Liver (tissue), 9 donors: Measurements from ENCODE around the gene LYPD8. TPM values are rescaled to one million over a fixed set of nuclear protein-coding genes. Genes with fewer than 3 reads are reported as not detected.

Experiments
- DNase-seq: peaks from one replicate; pipeline ENCODE4 v3.0.0-alpha.2; 2017; ENCODE audit warnings: low spot score
- H3K27ac ChIP-seq, 2 donors: one replicate each; pipeline ENCODE4 v1.7.0; 2013; ENCODE audit warnings: inconsistent platforms in 2 of 2, low read length in 2 of 2, control low read depth in 1 of 2, low read depth in 1 of 2, mild to moderate bottlenecking in 1 of 2
- H3K27me3 ChIP-seq, 4 donors: one replicate each; pipeline versions ENCODE4 v1.6.1 to v1.7.0; 2013; ENCODE audit warnings: low read length in 3 of 4, inconsistent platforms in 1 of 4, mild to moderate bottlenecking in 1 of 4, moderate library complexity in 1 of 4; ENCODE audit not compliant: control insufficient read depth in 4 of 4, insufficient read depth in 4 of 4
- H3K36me3 ChIP-seq, 4 donors: one replicate each; pipeline versions ENCODE4 v1.6.1 to v1.7.0; 2013; ENCODE audit warnings: low read length in 3 of 4, mild to moderate bottlenecking in 3 of 4, low read depth in 1 of 4, moderate library complexity in 1 of 4; ENCODE audit not compliant: control insufficient read depth in 4 of 4, insufficient read depth in 3 of 4
- H3K4me1 ChIP-seq, 4 donors: one replicate each; pipeline versions ENCODE4 v1.6.1 to v1.7.0; 2013; ENCODE audit warnings: low read length in 3 of 4, mild to moderate bottlenecking in 3 of 4, moderate library complexity in 1 of 4; ENCODE audit not compliant: control insufficient read depth in 4 of 4, insufficient read depth in 4 of 4
- H3K4me3 ChIP-seq, 3 donors: one replicate each; pipeline versions ENCODE4 v1.6.1 to v1.7.0; 2013; ENCODE audit warnings: low read length in 3 of 3, control low read depth in 1 of 3, low read depth in 1 of 3, mild to moderate bottlenecking in 1 of 3
- H3K9ac ChIP-seq, 2 donors: one replicate each; pipeline ENCODE4 v1.7.0; 2013; ENCODE audit warnings: low read length in 2 of 2, mild to moderate bottlenecking in 2 of 2, moderate library complexity in 2 of 2, control low read depth in 1 of 2, low read depth in 1 of 2
- H3K9me3 ChIP-seq, 4 donors: one replicate each; pipeline versions ENCODE4 v1.6.1 to v1.7.0; 2013; ENCODE audit warnings: low read length in 3 of 4; ENCODE audit not compliant: control insufficient read depth in 4 of 4
- EGR1 ChIP-seq, 2 donors: IDR thresholded peaks; 2 replicates each; pipeline ENCODE4 v1.6.1; 2016 to 2018; ENCODE audit warnings: antibody characterized with exemption in 2 of 2, low read depth in 2 of 2
- FOXA2 ChIP-seq: IDR thresholded peaks from 2 replicates; pipeline ENCODE4 v1.6.1; 2016; ENCODE audit warnings: antibody characterized with exemption
- GABPA ChIP-seq, 2 donors: IDR thresholded peaks in 1 of 2; conservative IDR thresholded peaks in 1 of 2; 2 replicates each; pipeline ENCODE4 v1.6.1; 2016; ENCODE audit warnings: antibody characterized with exemption in 2 of 2, mild to moderate bottlenecking in 1 of 2, moderate library complexity in 1 of 2
- HNF4A ChIP-seq, 2 donors: conservative IDR thresholded peaks; 2 replicates each; pipeline ENCODE4 v1.6.1; 2016; ENCODE audit warnings: antibody characterized with exemption in 2 of 2, mild to moderate bottlenecking in 2 of 2
- HNF4G ChIP-seq: IDR thresholded peaks from 2 replicates; pipeline ENCODE4 v1.6.1; 2016; ENCODE audit warnings: antibody characterized with exemption
- JUND ChIP-seq, 2 donors: IDR thresholded peaks; 2 replicates each; pipeline ENCODE4 v1.6.1; 2016; ENCODE audit warnings: antibody characterized with exemption in 2 of 2
- NR2F2 ChIP-seq: IDR thresholded peaks from 2 replicates; pipeline ENCODE4 v1.6.1; 2016; ENCODE audit warnings: antibody characterized with exemption
- RAD21 ChIP-seq, 2 donors: IDR thresholded peaks; 2 replicates each; pipeline ENCODE4 v1.6.1; 2016; ENCODE audit warnings: antibody characterized with exemption in 2 of 2, mild to moderate bottlenecking in 2 of 2
- RXRA ChIP-seq, 2 donors: IDR thresholded peaks; 2 replicates each; pipeline ENCODE4 v1.6.1; 2017 to 2018; ENCODE audit warnings: antibody characterized with exemption in 2 of 2, mild to moderate bottlenecking in 1 of 2
- SP1 ChIP-seq: IDR thresholded peaks from 2 replicates; pipeline ENCODE4 v1.6.1; 2018; ENCODE audit warnings: antibody characterized with exemption, mild to moderate bottlenecking
- TAF1 ChIP-seq: conservative IDR thresholded peaks from 2 replicates; pipeline ENCODE4 v1.6.1; 2016; ENCODE audit warnings: antibody characterized with exemption, mild to moderate bottlenecking
- WGBS: extraction: QIAGEN DNeasy Blood & Tissue Kit; methylation state at CpG from one replicate; pipeline ENCODE4 v1.1.7; 2013; 5-methylcytosine and 5-hydroxymethylcytosine counted together
- polyA plus RNA-seq, 2 donors: library from polyadenylated mRNA; stranded (reverse) in 1 of 2; unstranded in 1 of 2; fragments of 200-250 nt in 1 of 2; fragments of >200 nt in 1 of 2; fragmentation: Nextera tagmentation in 1 of 2; extraction: Ambion mirVana in 1 of 2; gene quantifications; one replicate each; pipeline versions ENCODE4 v1.2.1 to v1.2.3, GENCODE V29; 2013 to 2015
- total RNA-seq, 2 donors: library from RNA; depleted of rRNA; stranded (reverse); fragments of >200 nt; gene quantifications; one replicate each; pipeline ENCODE4 v1.2.3, GENCODE V29; 2014
- TF ChIP-seq, protein P1 (sequence below): IDR thresholded peaks from 2 replicates; pipeline ENCODE4 v1.6.1; 2016; ENCODE audit warnings: antibody characterized with exemption
- TF ChIP-seq, protein P2 (sequence below): fragments of 150-350 bp; IDR thresholded peaks from 2 replicates; pipeline ENCODE4 v1.5.1; 2017; ENCODE audit warnings: improper control_type of control experiment, low read depth, low read length; ENCODE audit not compliant: missing input control
- TF ChIP-seq, protein P3 (sequence below): IDR thresholded peaks from 2 replicates; pipeline ENCODE4 v1.6.1; 2016; ENCODE audit warnings: antibody characterized with exemption
- TF ChIP-seq, protein P4 (sequence below): IDR thresholded peaks from 2 replicates; pipeline ENCODE4 v1.6.1; 2016; ENCODE audit warnings: antibody characterized with exemption
- TF ChIP-seq, protein P5 (sequence below): IDR thresholded peaks from 2 replicates; pipeline ENCODE4 v1.6.1; 2016; ENCODE audit warnings: antibody characterized with exemption, mild to moderate bottlenecking
- donor health status: healthy.
- donor health status: healthy.
- donor health status: healthy.
- donor health status: healthy.
- donor health status: healthy.

LYPD8 gene
- total and polyA plus RNA-seq, 4 donors, result not detected

DNA sequence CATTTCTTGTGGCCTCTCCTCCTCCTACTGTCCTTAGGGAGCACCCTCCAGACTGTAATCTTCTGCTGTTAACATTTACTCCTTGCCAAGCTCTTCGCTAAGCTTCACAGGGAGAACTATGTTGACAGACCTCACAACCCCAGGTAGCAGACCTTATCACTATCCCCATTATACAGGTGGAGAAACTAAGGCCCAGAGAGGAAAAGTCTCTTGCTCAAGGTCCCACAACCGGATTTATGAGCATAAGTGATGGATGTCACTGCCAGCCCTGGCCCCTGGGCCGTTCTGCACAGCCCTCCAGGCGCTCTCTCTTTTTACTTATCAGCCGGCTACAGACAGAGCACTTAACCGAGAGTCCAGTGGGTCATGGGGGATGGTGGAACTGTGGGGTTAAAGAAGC is 18.1 kb downstream of the LYPD8 start:
- Histone ChIP-seq H3K4me1 (no peaks in the 10 kb centered on the region), H3K9me3 (peaks cover 0 to 2% (median 1%) of the 10 kb centered on the region in 4 donors), H3K4me3 (no peak overlapping the region), H3K9ac (no peak overlapping the region), H3K27me3 (no peaks in the 10 kb centered on the region), H3K27ac (no peak overlapping the region), H3K36me3 (no peaks in the 10 kb centered on the region)
- TF ChIP-seq, protein P1, sequence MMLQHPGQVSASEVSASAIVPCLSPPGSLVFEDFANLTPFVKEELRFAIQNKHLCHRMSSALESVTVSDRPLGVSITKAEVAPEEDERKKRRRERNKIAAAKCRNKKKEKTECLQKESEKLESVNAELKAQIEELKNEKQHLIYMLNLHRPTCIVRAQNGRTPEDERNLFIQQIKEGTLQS, result no peak
- TF ChIP-seq NR2F2 (no peak), FOXA2 (no peak)
- DNase-seq, result no peak
- WGBS, result 82% methylated on average over 6 of the region's 6 CpGs

DNA sequence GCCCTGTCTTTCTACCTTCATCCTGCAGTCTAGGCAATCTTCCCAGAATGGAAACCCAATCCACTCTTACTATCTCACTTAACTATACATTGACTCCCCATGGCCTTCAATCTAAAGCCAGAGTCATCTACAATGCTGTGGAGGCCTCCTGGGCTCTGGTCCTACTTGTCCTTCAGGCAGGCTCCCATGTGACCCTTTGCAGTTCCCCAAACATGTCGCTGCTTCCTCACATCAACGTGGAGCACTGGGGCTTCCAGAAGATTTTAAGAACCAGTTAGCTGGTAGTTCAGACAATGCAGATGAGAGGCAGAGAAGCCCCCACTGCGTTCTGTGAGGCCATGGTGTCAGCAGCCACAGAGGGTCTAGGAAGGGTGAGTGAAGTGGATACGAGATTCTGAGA is 18.6 kb downstream of the LYPD8 start:
- no peaks in the 10 kb centered on the region for H3K27me3 ChIP-seq
- TF ChIP-seq RAD21 (IDR thresholded peaks at IDR 0.05), result no peak
- TF ChIP-seq, protein P2, sequence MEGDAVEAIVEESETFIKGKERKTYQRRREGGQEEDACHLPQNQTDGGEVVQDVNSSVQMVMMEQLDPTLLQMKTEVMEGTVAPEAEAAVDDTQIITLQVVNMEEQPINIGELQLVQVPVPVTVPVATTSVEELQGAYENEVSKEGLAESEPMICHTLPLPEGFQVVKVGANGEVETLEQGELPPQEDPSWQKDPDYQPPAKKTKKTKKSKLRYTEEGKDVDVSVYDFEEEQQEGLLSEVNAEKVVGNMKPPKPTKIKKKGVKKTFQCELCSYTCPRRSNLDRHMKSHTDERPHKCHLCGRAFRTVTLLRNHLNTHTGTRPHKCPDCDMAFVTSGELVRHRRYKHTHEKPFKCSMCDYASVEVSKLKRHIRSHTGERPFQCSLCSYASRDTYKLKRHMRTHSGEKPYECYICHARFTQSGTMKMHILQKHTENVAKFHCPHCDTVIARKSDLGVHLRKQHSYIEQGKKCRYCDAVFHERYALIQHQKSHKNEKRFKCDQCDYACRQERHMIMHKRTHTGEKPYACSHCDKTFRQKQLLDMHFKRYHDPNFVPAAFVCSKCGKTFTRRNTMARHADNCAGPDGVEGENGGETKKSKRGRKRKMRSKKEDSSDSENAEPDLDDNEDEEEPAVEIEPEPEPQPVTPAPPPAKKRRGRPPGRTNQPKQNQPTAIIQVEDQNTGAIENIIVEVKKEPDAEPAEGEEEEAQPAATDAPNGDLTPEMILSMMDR, result no peak
- TF ChIP-seq, protein P3, sequence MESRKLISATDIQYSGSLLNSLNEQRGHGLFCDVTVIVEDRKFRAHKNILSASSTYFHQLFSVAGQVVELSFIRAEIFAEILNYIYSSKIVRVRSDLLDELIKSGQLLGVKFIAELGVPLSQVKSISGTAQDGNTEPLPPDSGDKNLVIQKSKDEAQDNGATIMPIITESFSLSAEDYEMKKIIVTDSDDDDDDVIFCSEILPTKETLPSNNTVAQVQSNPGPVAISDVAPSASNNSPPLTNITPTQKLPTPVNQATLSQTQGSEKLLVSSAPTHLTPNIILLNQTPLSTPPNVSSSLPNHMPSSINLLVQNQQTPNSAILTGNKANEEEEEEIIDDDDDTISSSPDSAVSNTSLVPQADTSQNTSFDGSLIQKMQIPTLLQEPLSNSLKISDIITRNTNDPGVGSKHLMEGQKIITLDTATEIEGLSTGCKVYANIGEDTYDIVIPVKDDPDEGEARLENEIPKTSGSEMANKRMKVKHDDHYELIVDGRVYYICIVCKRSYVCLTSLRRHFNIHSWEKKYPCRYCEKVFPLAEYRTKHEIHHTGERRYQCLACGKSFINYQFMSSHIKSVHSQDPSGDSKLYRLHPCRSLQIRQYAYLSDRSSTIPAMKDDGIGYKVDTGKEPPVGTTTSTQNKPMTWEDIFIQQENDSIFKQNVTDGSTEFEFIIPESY, result no peak
- TF ChIP-seq EGR1 (IDR thresholded peaks at IDR 0.05; ENCODE audit: low read depth in 2 of 2), result no peak
- no peak for TF ChIP-seq FOXA2
- TF ChIP-seq JUND (IDR thresholded peaks at IDR 0.05), result no peak
- TF ChIP-seq, protein P4, sequence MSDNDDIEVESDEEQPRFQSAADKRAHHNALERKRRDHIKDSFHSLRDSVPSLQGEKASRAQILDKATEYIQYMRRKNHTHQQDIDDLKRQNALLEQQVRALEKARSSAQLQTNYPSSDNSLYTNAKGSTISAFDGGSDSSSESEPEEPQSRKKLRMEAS, result no peak
- TF ChIP-seq, protein P5, sequence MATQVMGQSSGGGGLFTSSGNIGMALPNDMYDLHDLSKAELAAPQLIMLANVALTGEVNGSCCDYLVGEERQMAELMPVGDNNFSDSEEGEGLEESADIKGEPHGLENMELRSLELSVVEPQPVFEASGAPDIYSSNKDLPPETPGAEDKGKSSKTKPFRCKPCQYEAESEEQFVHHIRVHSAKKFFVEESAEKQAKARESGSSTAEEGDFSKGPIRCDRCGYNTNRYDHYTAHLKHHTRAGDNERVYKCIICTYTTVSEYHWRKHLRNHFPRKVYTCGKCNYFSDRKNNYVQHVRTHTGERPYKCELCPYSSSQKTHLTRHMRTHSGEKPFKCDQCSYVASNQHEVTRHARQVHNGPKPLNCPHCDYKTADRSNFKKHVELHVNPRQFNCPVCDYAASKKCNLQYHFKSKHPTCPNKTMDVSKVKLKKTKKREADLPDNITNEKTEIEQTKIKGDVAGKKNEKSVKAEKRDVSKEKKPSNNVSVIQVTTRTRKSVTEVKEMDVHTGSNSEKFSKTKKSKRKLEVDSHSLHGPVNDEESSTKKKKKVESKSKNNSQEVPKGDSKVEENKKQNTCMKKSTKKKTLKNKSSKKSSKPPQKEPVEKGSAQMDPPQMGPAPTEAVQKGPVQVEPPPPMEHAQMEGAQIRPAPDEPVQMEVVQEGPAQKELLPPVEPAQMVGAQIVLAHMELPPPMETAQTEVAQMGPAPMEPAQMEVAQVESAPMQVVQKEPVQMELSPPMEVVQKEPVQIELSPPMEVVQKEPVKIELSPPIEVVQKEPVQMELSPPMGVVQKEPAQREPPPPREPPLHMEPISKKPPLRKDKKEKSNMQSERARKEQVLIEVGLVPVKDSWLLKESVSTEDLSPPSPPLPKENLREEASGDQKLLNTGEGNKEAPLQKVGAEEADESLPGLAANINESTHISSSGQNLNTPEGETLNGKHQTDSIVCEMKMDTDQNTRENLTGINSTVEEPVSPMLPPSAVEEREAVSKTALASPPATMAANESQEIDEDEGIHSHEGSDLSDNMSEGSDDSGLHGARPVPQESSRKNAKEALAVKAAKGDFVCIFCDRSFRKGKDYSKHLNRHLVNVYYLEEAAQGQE, result no peak
- no peak for TF ChIP-seq HNF4G
- TF ChIP-seq, protein P1, result no peak
- no peak for TF ChIP-seq GABPA (IDR thresholded peaks at IDR 0.05 in 1 of 2, conservative IDR thresholded peaks at IDR 0.05 in 1 of 2)
- no peak for TF ChIP-seq TAF1
- no peak for TF ChIP-seq HNF4A (conservative IDR thresholded peaks at IDR 0.05)
- TF ChIP-seq RXRA (IDR thresholded peaks at IDR 0.05), result no peak
- TF ChIP-seq SP1, result no peak
- no peak for DNase-seq

More for the DNA sequence above, 18.6 kb downstream of the LYPD8 start:
- no peak overlapping the region for H3K27ac ChIP-seq
- no peaks in the 10 kb centered on the region for H3K36me3 ChIP-seq
- H3K9me3 ChIP-seq, result peaks cover 0 to 2% (median 1%) of the 10 kb centered on the region in 4 donors
- no peaks in the 10 kb centered on the region for H3K4me1 ChIP-seq
- no peak overlapping the region for H3K9ac ChIP-seq
- H3K4me3 ChIP-seq, result no peak overlapping the region
- WGBS, result 57% methylated on average over 4 of the region's 4 CpGs
